ENCODE data around the gene WWTR1. TPM values are rescaled to one million over a fixed set of nuclear protein-coding genes. Genes with fewer than 3 reads are reported as not detected.

Gene WWTR1
- total RNA-seq, 1 donor from 2014 or later = 137 TPM

- H3K4me1 Mint-ChIP-seq (ENCODE audit: unreplicated experiment) = peaks cover 47% of the 10 kb centered on the region
- H3K27ac Mint-ChIP-seq (ENCODE audit: unreplicated experiment) = no peak overlapping the region
- H3K27me3 Mint-ChIP-seq (ENCODE audit: unreplicated experiment) = no peaks in the 10 kb centered on the region
- no peak for DNase-seq (ENCODE audit: low spot score)
- H3K4me3 Mint-ChIP-seq (ENCODE audit: unreplicated experiment) = no peak overlapping the region
- no peak for TF ChIP-seq CTCF (IDR thresholded peaks at IDR 0.05; ENCODE audit: unreplicated experiment)
- no peaks in the 10 kb centered on the region for H3K9me3 Mint-ChIP-seq (ENCODE audit: unreplicated experiment)
- peaks cover 25% of the 10 kb centered on the region for H3K36me3 Mint-ChIP-seq (ENCODE audit: low read depth, unreplicated experiment)
Observed at GRCh38 chr3:149638228-149639092, 19.4 kb downstream of the WWTR1 start.

DNA sequence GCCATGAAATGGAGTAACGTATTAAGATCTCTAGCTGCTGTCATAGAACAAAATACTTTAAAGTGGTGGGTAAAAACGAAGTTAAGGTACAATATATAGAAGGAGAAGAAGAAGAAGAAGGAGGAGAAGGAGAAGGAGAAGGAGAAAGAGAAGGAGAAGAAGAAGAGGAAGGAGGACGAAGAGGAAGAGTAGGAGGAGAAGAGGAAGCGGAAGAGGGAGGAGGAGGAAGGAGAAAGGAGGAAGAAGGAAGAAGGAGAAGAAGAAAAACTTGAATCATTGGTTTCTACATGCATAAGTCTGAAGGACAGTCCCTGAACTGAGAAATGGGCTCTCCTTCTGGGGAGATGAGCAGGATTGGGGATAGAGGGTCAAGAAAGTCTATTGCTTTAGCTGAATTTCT is 22.4 kb downstream of the WWTR1 start:
- no peak overlapping the region for H3K27ac Mint-ChIP-seq (ENCODE audit: unreplicated experiment)
- no peak for TF ChIP-seq CTCF (IDR thresholded peaks at IDR 0.05; ENCODE audit: unreplicated experiment)
- H3K4me3 Mint-ChIP-seq (ENCODE audit: unreplicated experiment) = no peak overlapping the region
- H3K4me1 Mint-ChIP-seq (ENCODE audit: unreplicated experiment) = peaks cover 63% of the 10 kb centered on the region
- no peak for DNase-seq (ENCODE audit: low spot score)
- no peaks in the 10 kb centered on the region for H3K27me3 Mint-ChIP-seq (ENCODE audit: unreplicated experiment)
- no peaks in the 10 kb centered on the region for H3K9me3 Mint-ChIP-seq (ENCODE audit: unreplicated experiment)
- H3K36me3 Mint-ChIP-seq (ENCODE audit: low read depth, unreplicated experiment) = peaks cover 40% of the 10 kb centered on the region

DNA sequence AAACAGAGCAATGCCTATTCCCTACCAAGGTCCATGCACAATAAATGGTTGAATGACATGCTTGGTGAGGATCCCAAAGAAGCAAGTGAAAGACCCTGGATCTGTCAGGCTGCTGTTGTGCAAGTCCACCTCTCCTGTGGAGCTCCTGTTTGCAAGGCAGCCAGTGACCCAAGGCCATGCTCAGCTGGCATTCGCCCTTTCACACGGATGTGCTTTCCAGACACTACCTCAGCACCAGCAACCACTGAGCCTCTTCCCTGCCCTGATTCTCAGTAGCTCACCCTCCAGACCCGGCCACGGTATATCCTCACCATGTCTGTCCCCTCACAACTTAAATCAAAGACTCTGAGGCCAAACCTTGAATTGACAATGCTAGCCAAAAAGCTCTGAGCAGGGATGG is 23.3 kb downstream of the WWTR1 start:
- Mint-ChIP-seq H3K36me3 (ENCODE audit: low read depth, unreplicated experiment) (peaks cover 40% of the 10 kb centered on the region), H3K9me3 (ENCODE audit: unreplicated experiment) (no peaks in the 10 kb centered on the region), H3K4me3 (ENCODE audit: unreplicated experiment) (peak overlapping the region; percentile 14), H3K4me1 (ENCODE audit: unreplicated experiment) (peaks cover 63% of the 10 kb centered on the region), H3K27ac (ENCODE audit: unreplicated experiment) (no peak overlapping the region), H3K27me3 (ENCODE audit: unreplicated experiment) (no peaks in the 10 kb centered on the region)
- no peak for TF ChIP-seq CTCF (IDR thresholded peaks at IDR 0.05; ENCODE audit: unreplicated experiment)
- DNase-seq (ENCODE audit: low spot score) = no peak

GRCh38 chr3:149634072-149634471 is 23.8 kb downstream of the WWTR1 start:
- Mint-ChIP-seq H3K36me3 (ENCODE audit: low read depth, unreplicated experiment) (peaks cover 41% of the 10 kb centered on the region), H3K4me3 (ENCODE audit: unreplicated experiment) (peak overlapping the region; percentile 47), H3K9me3 (ENCODE audit: unreplicated experiment) (no peaks in the 10 kb centered on the region), H3K4me1 (ENCODE audit: unreplicated experiment) (peaks cover 63% of the 10 kb centered on the region), H3K27ac (ENCODE audit: unreplicated experiment) (peak overlapping the region; percentile 44), H3K27me3 (ENCODE audit: unreplicated experiment) (no peaks in the 10 kb centered on the region)
- no peak for TF ChIP-seq CTCF (IDR thresholded peaks at IDR 0.05; ENCODE audit: unreplicated experiment)
- DNase-seq (ENCODE audit: low spot score) = no peak

DNA sequence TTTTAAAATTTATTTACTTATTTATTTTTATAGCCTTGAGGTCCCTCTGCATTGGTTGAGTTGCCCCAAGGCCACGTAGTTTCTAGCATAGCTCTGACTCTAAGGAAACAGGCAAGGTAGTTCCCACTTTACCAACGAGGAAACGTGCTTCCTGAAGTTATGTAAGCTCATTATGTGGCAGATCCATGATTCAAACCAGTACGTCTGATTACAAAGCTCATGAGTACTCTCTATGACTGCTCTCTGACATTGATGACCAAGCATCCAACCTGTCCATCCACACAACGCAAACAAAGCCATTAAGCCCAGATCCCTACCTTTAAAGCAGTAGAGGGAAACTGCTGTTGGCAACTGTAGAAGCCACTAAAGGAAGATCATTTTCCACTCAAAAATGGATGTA is 25.6 kb downstream of the WWTR1 start:
- H3K4me3 Mint-ChIP-seq (ENCODE audit: unreplicated experiment) = no peak overlapping the region
- no peaks in the 10 kb centered on the region for H3K9me3 Mint-ChIP-seq (ENCODE audit: unreplicated experiment)
- no peak for TF ChIP-seq CTCF (IDR thresholded peaks at IDR 0.05; ENCODE audit: unreplicated experiment)
- peaks cover 61% of the 10 kb centered on the region for H3K4me1 Mint-ChIP-seq (ENCODE audit: unreplicated experiment)
- H3K36me3 Mint-ChIP-seq (ENCODE audit: low read depth, unreplicated experiment) = peaks cover 48% of the 10 kb centered on the region
- peaks cover under 1% of the 10 kb centered on the region for H3K27me3 Mint-ChIP-seq (ENCODE audit: unreplicated experiment)
- no peak for DNase-seq (ENCODE audit: low spot score)
- H3K27ac Mint-ChIP-seq (ENCODE audit: unreplicated experiment) = no peak overlapping the region
